Left lung (tissue), 10 donors: ENCODE measurements around the gene ANG. TPM values are rescaled to one million over a fixed set of nuclear protein-coding genes. Genes with fewer than 3 reads are reported as not detected.

Source experiments
- ATAC-seq: fragments of 200-7000 bp; cut with Tn5 transposase; one replicate; pipeline ENCODE4 v1.9.1; 2020; ENCODE audit warnings: moderate library complexity
- DNase-seq, 4 donors: peaks; one replicate each; pipeline ENCODE4 v3.0.0-alpha.2; 2013 to 2020
- H3K27ac ChIP-seq, 2 donors: fragments of 200-600 bp; sonication (generic) in 1 of 2; one replicate each; pipeline versions ENCODE4 v1.5.0 to v1.8.0; 2020 to 2021
- H3K27me3 ChIP-seq, 2 donors: fragments of 200-600 bp; sonication (generic) in 1 of 2; one replicate each; pipeline versions ENCODE4 v1.5.0 to v1.8.0; 2020 to 2021
- H3K36me3 ChIP-seq, 2 donors: fragments of 200-600 bp; sonication (generic) in 1 of 2; one replicate each; pipeline versions ENCODE4 v1.5.0 to v1.8.0; 2020 to 2021
- H3K4me1 ChIP-seq, 2 donors: fragments of 200-600 bp; one replicate each; pipeline ENCODE4 v1.8.0; 2021
- H3K4me3 ChIP-seq, 2 donors: fragments of 200-600 bp; sonication (generic) in 1 of 2; one replicate each; pipeline versions ENCODE4 v1.5.0 to v1.8.0; 2020 to 2021; ENCODE audit warnings: mild to moderate bottlenecking in 1 of 2
- H3K9me3 ChIP-seq, 2 donors: fragments of 200-600 bp; sonication (generic) in 1 of 2; one replicate each; pipeline versions ENCODE4 v1.5.0 to v1.8.0; 2020 to 2021
- CTCF ChIP-seq, 2 donors: fragments of 200-600 bp; sonication (generic) in 1 of 2; IDR thresholded peaks; one replicate each; pipeline versions ENCODE4 v1.5.0 to v1.8.0; 2021; ENCODE audit warnings: antibody characterized with exemption in 2 of 2
- intact Hi-C, 2 donors: fragments of 100-400 bp; cut with DNase I; formaldehyde crosslinking; loops; one replicate each; pipeline versions ENCODE4 v1.11.2 to v1.14.2; 2022
- polyA plus RNA-seq, 6 donors: library from polyadenylated mRNA; unstranded; fragments of 120-200 nt; gene quantifications; one replicate each; pipeline ENCODE4 v1.2.1, GENCODE V29; 2013; ENCODE audit not compliant: insufficient read length in 6 of 6
- total RNA-seq, 2 donors: library from RNA; stranded (reverse); fragmentation: NEBNext Ultra II Directional; extraction: Animal tissue kit (Norgen Biotek cat#: 25700); gene quantifications; one replicate each; pipeline ENCODE4 v1.2.1, GENCODE V29; 2021
- donor health status: DM: no; HTN: yes; CAD: no.
- donor health status: DM: no; HTN: no; CAD: no.

The ANG gene
- total and polyA plus RNA-seq, 8 donors: 6.6 to 11.0 (median 9.1) TPM

GRCh38 chr14:20645481-20645880, 43.1 kb upstream of the ANG start:
- TF ChIP-seq CTCF (IDR thresholded peaks at IDR 0.05): no peak
- intact Hi-C loops: no loop called here
- Histone ChIP-seq H3K4me3 (no peak overlapping the region), H3K27ac (no peak overlapping the region), H3K36me3 (no peaks in the 10 kb centered on the region), H3K27me3 (peaks cover 7 to 55% of the 10 kb centered on the region in 2 donors), H3K9me3 (no peaks in the 10 kb centered on the region), H3K4me1 (no peaks in the 10 kb centered on the region)
- ATAC-seq (no peak), DNase-seq (no peak)

GRCh38 chr14:20652996-20653975, 35.3 kb upstream of the ANG start:
- H3K4me3 ChIP-seq: no peak overlapping the region
- H3K4me1 ChIP-seq: no peaks in the 10 kb centered on the region
- ATAC-seq (no peak), DNase-seq (peak in 1 of 4 donors; percentile 54)
- no peak for TF ChIP-seq CTCF (IDR thresholded peaks at IDR 0.05)
- no peaks in the 10 kb centered on the region for H3K9me3 ChIP-seq
- H3K27ac ChIP-seq: no peak overlapping the region
- intact Hi-C loops: no loop called here
- H3K36me3 ChIP-seq: no peaks in the 10 kb centered on the region
- peaks cover 68 to 99% of the 10 kb centered on the region in 2 donors for H3K27me3 ChIP-seq

- H3K27me3 ChIP-seq: peaks cover 63 to 100% of the 10 kb centered on the region in 2 donors
- H3K27ac ChIP-seq: no peak overlapping the region
- intact Hi-C loops: no loop called here
- ATAC-seq: no peak
- H3K4me3 ChIP-seq: no peak overlapping the region
- H3K9me3 ChIP-seq: no peaks in the 10 kb centered on the region
- DNase-seq: no peak
- TF ChIP-seq CTCF (IDR thresholded peaks at IDR 0.05): no peak
- H3K36me3 ChIP-seq: no peaks in the 10 kb centered on the region
- H3K4me1 ChIP-seq: no peaks in the 10 kb centered on the region
These were observed 32.7 kb upstream of the ANG start for GRCh38 chr14:20655851-20656250.

GRCh38 chr14:20656274-20656673, 32.3 kb upstream of the ANG start:
- H3K4me3 ChIP-seq: no peak overlapping the region
- no peaks in the 10 kb centered on the region for H3K36me3 ChIP-seq
- intact Hi-C loops: no loop called here
- DNase-seq (no peak), ATAC-seq (no peak)
- no peak overlapping the region for H3K27ac ChIP-seq
- H3K27me3 ChIP-seq: peaks cover 59 to 100% of the 10 kb centered on the region in 2 donors
- no peaks in the 10 kb centered on the region for H3K9me3 ChIP-seq
- TF ChIP-seq CTCF (IDR thresholded peaks at IDR 0.05): no peak
- H3K4me1 ChIP-seq: no peaks in the 10 kb centered on the region
